ENCODE results near the gene ITIH6.
"Not testable (repeated sequence)": the region's sequence is repeated elsewhere in the genome, so short reads cannot be mapped to it uniquely, and the experiment has no call there.

The ITIH6 gene, protein sequence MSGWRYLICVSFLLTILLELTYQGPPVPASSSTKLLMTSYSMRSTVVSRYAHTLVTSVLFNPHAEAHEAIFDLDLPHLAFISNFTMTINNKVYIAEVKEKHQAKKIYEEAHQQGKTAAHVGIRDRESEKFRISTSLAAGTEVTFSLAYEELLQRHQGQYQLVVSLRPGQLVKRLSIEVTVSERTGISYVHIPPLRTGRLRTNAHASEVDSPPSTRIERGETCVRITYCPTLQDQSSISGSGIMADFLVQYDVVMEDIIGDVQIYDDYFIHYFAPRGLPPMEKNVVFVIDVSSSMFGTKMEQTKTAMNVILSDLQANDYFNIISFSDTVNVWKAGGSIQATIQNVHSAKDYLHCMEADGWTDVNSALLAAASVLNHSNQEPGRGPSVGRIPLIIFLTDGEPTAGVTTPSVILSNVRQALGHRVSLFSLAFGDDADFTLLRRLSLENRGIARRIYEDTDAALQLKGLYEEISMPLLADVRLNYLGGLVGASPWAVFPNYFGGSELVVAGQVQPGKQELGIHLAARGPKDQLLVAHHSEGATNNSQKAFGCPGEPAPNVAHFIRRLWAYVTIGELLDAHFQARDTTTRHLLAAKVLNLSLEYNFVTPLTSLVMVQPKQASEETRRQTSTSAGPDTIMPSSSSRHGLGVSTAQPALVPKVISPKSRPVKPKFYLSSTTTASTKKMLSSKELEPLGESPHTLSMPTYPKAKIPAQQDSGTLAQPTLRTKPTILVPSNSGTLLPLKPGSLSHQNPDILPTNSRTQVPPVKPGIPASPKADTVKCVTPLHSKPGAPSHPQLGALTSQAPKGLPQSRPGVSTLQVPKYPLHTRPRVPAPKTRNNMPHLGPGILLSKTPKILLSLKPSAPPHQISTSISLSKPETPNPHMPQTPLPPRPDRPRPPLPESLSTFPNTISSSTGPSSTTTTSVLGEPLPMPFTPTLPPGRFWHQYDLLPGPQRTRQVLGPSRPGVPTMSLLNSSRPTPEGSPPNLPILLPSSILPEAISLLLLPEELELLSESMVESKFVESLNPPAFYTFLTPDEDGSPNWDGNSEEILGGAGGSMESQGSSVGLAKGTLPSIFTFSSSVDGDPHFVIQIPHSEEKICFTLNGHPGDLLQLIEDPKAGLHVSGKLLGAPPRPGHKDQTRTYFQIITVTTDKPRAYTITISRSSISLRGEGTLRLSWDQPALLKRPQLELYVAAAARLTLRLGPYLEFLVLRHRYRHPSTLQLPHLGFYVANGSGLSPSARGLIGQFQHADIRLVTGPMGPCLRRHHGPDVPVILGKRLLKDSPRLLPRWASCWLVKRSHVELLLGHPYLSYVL

DNA sequence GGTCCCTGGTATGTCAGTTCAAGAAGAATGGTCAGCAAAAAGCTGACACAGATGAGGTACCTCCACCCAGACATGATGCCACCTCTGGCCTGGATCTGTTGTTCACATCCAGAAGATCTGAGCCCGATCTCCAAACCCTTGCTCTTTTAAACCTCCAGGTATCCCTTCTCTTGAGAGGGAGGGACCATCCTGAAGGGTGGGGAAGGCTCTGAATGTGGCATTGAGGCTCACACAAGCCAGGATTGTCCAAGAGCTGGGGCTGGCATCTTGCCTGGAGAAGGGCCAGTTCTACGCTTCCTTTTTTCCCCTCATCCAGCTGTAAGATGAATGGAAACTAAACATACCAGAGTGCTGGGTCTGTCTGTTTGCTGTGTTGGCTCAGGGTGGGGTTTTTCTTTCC is at the start of gene ITIH6:
TSS of gene ITIH6 (minus strand) at position 119 of the 400 bp plus-strand sequence. CDS start at position 74, 45 bp downstream.
- DNase-seq: no peak

DNA sequence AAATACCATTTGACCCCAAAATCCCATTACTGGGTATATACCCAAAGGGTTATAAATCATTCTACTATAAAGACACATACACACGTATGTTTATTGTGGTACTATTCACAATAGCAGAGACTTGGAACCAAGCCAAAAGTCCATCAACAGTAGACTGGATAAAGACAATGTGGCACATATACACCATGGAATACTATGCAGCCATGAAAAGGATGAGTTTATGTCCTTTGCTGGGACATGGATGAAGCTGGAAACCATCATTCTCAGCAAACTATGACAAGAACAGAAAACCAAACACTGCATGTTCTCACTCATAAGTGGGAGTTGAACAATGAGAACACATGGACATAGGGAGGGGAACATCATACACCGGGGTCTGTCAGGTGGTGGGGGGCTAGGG is 49.6 kb upstream of the ITIH6 start:
- DNase-seq: not testable (repeated sequence)

DNA sequence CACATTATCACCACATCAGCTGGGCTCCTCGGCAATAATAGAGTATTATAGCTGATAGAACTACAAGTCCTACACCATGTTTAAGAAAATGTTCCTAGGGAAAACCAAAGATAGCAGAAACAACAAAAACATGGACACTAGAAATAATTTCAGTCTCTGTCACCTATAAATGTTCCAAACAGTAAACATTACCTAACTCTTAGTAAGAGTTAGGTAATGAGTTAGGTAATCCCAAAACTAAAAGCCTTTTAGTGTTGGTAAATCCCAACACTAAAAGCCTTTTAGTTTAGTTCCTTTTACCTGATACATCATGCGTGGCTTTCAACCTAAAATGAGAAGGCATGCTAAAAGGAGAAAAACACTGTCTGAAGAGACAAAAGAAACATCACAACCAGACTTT is 45.0 kb upstream of the ITIH6 start:
- DNase-seq: no peak

GRCh38 chrX:54842607-54843006 is 44.6 kb upstream of the ITIH6 start:
- no peak for DNase-seq

GRCh38 chrX:54841184-54841874 is 43.3 kb upstream of the ITIH6 start:
- DNase-seq: not testable (repeated sequence)

DNA sequence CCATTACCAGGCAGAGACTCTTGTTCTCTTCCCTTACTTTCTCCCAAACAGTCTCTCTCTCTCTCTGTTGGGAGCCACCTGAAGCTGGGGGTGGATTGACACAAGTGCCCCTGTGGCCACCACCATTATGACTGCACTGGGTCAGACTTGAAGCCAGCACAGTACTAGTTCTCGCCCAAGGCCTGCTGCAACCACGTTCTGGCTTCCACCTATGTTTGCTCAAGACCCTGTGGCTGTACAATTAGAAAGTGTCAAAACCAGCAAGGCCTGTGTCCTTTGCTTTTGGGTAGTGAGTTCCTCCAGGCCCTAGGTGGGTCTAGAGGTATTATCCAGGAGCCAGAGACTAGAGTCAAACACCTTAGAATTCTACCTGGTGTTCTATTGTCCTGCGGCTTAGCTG is 40.5 kb upstream of the ITIH6 start:
- no peak for DNase-seq

DNA sequence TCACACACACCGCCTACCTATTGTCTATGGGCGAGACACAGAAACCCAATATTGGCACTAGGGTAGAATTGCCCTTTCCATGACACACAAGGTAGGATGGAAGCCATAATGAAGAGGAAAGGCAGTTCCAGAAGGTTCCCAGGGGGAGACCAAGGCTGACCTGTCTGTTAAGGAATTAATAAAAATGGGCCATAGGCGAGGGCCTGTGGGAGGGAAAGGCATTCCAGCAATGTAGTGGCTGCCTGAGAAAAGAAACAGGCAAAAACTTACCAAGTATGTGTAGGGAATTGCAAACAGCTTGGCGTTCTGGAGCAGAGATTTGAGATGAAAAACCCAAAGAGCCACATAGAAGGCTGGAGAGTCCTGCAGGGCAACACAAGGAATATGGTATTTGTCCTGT is 28.5 kb upstream of the ITIH6 start:
- DNase-seq: no peak

- DNase-seq: no peak
Measured at GRCh38 chrX:54825716-54826438, 27.8 kb upstream of the ITIH6 start.

GRCh38 chrX:54824722-54825121 is 26.7 kb upstream of the ITIH6 start:
- no peak for DNase-seq

- no peak for DNase-seq
Measured at GRCh38 chrX:54824195-54824594, 26.1 kb upstream of the ITIH6 start.

GRCh38 chrX:54821310-54821709 is 23.3 kb upstream of the ITIH6 start:
- no peak for DNase-seq

GRCh38 chrX:54820737-54821136 is 22.7 kb upstream of the ITIH6 start:
- no peak for DNase-seq

GRCh38 chrX:54819201-54819600 is 21.1 kb upstream of the ITIH6 start:
- no peak for DNase-seq

DNA sequence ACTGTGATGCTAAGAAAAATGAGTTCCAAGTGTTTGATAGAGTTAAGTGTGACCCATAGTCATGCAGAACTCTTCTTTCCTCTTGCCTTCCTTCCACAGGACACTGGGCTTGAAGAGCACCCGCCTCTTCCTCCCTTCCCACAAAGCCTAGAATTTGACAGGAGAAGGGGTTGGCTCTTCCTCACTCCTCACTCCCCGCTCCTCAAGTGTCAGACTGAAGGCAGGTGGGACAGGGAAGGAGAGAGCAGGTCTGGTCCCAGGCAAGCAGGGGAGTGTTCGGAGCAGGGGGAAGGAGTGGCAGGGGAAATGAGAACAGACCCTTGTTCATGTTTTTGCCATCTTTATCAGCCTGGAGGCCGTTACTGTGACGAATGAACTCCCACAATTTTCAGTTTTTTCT is 20.2 kb upstream of the ITIH6 start:
- DNase-seq: no peak

DNA sequence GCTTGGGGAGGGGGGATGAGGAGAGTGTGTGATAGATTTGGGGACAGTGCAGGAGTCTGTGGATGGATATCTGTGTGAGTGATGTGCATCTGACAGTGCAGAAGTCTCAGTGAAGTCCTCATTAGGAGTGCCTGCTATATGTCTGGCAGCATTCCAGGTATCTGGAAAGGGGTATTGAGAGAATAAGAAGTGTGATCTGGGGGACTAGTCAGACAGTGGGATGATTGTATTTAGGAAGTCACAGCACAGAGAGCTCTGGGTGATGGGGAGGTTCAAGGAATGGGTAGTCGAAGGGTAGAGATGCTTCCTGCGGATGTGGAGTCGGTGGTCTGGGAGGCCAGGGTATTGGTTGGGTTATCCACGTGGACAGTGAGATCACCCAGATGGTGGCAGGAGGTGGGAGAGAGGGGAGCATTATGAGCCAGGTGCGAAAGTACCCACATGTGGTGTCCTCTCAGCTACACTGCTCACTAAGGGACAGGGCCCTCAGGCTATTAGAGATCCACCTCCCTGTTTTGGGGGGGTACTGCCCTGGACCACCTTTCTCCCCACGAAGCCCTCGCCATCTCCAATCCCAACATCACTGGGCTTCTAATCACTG is 19.3 kb upstream of the ITIH6 start:
- DNase-seq: no peak

DNA sequence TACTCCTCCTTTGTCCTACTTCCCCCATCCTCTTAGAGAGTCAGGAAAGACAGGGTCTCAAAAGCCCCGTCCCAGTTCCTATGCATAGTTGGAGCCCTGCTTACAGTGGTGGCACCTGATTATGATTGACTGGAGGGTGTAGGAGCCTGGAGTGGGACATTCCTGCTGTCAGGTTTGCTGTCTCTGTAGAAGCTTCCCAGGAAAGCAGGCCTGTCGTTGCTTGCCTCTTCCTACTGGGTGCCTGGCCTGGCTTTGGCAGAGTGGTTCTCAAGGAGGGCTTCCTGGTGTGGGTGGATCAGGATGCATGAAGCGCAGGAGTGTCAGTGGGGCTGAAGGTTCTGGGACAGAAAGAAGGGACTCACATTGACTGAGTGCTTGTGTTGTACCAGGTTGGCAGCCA is 14.3 kb upstream of the ITIH6 start:
- no peak for DNase-seq

GRCh38 chrX:54811301-54811885 is 13.3 kb upstream of the ITIH6 start:
- no peak for DNase-seq

GRCh38 chrX:54810532-54810931 is 12.5 kb upstream of the ITIH6 start:
- no peak for DNase-seq

- peak; percentile 85 for DNase-seq
Measured at GRCh38 chrX:54808605-54809483, 10.8 kb upstream of the ITIH6 start.

DNA sequence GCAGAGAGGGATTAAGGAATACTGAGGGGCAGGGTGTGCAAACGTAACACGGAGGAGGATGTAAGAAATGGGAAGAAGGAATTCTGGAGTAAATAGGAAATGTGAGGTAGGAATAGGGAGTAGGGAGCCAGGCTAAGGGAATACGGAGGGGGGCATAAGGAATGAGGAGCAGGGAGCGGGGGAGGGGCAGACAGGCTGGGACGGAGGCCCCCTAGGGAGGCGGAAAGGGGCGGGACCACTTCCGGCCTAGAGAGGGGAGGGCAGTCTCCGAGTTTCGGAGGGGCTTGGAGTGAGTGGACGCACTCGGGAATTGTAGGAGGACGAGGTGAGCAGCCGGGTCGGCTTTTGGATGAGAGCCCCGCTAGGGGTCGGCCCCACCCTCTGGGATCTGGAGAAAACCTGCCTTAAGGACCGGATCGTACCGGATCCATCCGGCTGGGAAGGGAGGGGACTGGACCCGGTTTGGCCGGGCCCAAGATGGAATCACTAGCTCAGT is 10.1 kb upstream of the ITIH6 start:
- DNase-seq: no peak
